Measurements from ENCODE around the gene IRF1.

DNA sequence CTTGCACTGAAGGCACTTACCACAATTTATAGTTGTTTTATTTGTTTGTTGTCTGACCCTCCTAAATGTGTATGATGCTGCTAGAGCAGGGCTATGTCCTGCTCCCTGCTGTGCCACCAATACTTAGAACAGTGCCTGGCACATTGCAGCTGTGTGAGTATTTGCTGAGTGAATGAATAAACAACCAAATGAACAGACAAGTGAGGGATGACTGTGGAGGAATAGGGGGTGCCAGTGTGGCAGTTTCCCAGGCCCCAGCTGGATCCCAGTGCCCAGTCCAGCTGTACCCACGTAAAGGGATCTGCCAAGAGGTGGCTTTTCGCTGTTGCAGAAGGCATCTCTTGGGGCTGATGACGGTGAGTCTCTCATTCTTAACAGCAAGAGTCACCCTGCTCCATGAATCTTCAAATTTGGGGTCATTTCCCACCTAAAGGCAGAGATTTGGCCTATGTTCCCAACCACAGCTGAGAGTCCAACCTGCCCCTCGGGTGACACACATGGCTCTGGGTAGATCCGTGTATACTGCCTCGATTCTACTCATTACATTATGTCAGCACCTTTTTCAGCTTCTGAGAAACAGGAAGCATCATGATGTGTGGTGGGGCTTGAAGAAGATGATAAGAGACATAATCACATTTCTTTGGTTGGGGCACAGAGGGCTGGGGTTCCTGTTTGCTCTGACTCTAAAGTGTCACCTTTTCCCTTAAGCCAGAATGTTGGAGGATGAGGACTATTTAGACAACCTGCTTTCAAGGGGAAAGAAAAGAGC lies 38.5 kb upstream of the IRF1 start:
- TF ChIP-seq, protein P1, sequence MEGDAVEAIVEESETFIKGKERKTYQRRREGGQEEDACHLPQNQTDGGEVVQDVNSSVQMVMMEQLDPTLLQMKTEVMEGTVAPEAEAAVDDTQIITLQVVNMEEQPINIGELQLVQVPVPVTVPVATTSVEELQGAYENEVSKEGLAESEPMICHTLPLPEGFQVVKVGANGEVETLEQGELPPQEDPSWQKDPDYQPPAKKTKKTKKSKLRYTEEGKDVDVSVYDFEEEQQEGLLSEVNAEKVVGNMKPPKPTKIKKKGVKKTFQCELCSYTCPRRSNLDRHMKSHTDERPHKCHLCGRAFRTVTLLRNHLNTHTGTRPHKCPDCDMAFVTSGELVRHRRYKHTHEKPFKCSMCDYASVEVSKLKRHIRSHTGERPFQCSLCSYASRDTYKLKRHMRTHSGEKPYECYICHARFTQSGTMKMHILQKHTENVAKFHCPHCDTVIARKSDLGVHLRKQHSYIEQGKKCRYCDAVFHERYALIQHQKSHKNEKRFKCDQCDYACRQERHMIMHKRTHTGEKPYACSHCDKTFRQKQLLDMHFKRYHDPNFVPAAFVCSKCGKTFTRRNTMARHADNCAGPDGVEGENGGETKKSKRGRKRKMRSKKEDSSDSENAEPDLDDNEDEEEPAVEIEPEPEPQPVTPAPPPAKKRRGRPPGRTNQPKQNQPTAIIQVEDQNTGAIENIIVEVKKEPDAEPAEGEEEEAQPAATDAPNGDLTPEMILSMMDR (IDR thresholded peaks at IDR 0.05), result no peak
- TF ChIP-seq POLR2A (IDR thresholded peaks at IDR 0.05), result no peak
